MM.1S (cell line): Measurements from ENCODE around the gene MUC5AC.

ENCODE experiments used
- DNase-seq: peaks from one replicate; pipeline ENCODE4 v3.0.0-alpha.2; 2015
- H2AFZ ChIP-seq: fragments of 300-600 bp; sonication (generic); 2 replicates; pipeline ENCODE4 v1.6.0; 2016; ENCODE audit warnings: antibody characterized with exemption, low read length
- H3F3A ChIP-seq: fragments of 300-600 bp; sonication (generic); 2 replicates; pipeline ENCODE4 v1.6.1; 2016; ENCODE audit warnings: mild to moderate bottlenecking, antibody characterized with exemption, low read length, moderate library complexity, mixed read lengths; ENCODE audit not compliant: insufficient read depth
- H3K27ac ChIP-seq: fragments of 300-600 bp; sonication (generic); 2 replicates; pipeline ENCODE4 v1.5.1; 2016; ENCODE audit warnings: mild to moderate bottlenecking, low read length
- H3K27me3 ChIP-seq: fragments of 300-600 bp; sonication (generic); replicated peaks from 2 replicates; pipeline ENCODE4 v1.6.0; 2016; ENCODE audit warnings: low read length; ENCODE audit not compliant: insufficient read depth
- H3K36me3 ChIP-seq: fragments of 300-600 bp; sonication (generic); replicated peaks from 2 replicates; pipeline ENCODE4 v1.6.1; 2016; ENCODE audit warnings: mild to moderate bottlenecking, low read length, mixed read lengths; ENCODE audit not compliant: insufficient read depth
- H3K4me1 ChIP-seq: fragments of 300-600 bp; sonication (generic); 2 replicates; pipeline ENCODE4 v1.6.1; 2016; ENCODE audit warnings: low read length, mixed read lengths
- H3K4me2 ChIP-seq: fragments of 300-600 bp; sonication (generic); 2 replicates; pipeline ENCODE4 v1.6.0; 2016; ENCODE audit warnings: low read depth, low read length
- H3K4me3 ChIP-seq: fragments of 300-600 bp; sonication (generic); 2 replicates; pipeline ENCODE4 v1.5.1; 2016; ENCODE audit warnings: low read length, mixed read lengths
- H3K79me2 ChIP-seq: fragments of 300-600 bp; sonication (generic); 2 replicates; pipeline ENCODE4 v1.6.1; 2016; ENCODE audit warnings: mixed run types, low read length, mixed read lengths
- H3K9ac ChIP-seq: fragments of 300-600 bp; sonication (generic); 2 replicates; pipeline ENCODE4 v1.6.1; 2016; ENCODE audit warnings: low read length, mixed read lengths
- H3K9me2 ChIP-seq: fragments of 300-600 bp; sonication (generic); replicated peaks from 2 replicates; pipeline ENCODE4 v1.6.1; 2016; ENCODE audit warnings: mild to moderate bottlenecking, low read length, mixed read lengths; ENCODE audit not compliant: insufficient read depth
- H3K9me3 ChIP-seq: fragments of 300-600 bp; sonication (generic); replicated peaks from 2 replicates; pipeline ENCODE4 v1.6.1; 2016; ENCODE audit warnings: mild to moderate bottlenecking, low read length, mixed read lengths; ENCODE audit not compliant: insufficient read depth
- H4K20me1 ChIP-seq: fragments of 300-600 bp; sonication (generic); 2 replicates; pipeline ENCODE4 v1.6.1; 2016; ENCODE audit warnings: mild to moderate bottlenecking, low read length, moderate library complexity, mixed read lengths; ENCODE audit not compliant: insufficient read depth
- EZH2 ChIP-seq: fragments of 300-600 bp; sonication (generic); optimal IDR thresholded peaks from 2 replicates; pipeline ENCODE3; 2017; ENCODE audit warnings: low read depth, mild to moderate bottlenecking, antibody characterized with exemption, low read length, mixed read lengths
- EZH2phosphoT487 ChIP-seq: fragments of 300-600 bp; sonication (generic); IDR thresholded peaks from 2 replicates; pipeline ENCODE4 v1.6.1; 2018; ENCODE audit warnings: antibody characterized with exemption, low read length
- TF ChIP-seq, protein P1 (sequence below): fragments of 300-600 bp; sonication (generic); IDR thresholded peaks from 2 replicates; pipeline ENCODE4 v1.5.1; 2016; ENCODE audit warnings: antibody characterized with exemption, low read length, mixed read lengths

MUC5AC gene

DNA sequence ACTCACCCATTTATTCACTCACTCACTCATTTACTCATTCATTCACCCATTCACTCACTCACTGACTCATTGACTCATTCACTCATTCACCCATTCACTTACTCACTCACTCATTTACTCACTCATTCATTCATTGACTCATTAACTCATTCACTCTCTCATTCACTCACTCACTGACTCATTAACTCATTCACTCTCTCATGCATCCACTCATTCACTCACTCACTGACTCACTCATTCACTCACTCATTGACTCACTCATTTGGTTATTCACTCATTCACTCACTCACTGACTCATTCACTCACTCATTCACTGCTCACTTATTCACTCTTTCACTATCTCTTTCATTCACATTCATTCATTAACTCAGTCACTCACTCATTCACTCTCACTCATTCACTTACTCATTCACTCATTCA is 2.5 kb upstream of the MUC5AC start:
- Histone ChIP-seq H2AFZ (no peak overlapping the region), H3K27ac (no peak overlapping the region), H3K9me2 (no peaks in the 10 kb centered on the region), H3K4me2 (no peak overlapping the region), H3K79me2 (no peaks in the 10 kb centered on the region), H4K20me1 (no peaks in the 10 kb centered on the region), H3K9me3 (no peaks in the 10 kb centered on the region), H3K36me3 (no peaks in the 10 kb centered on the region), H3K4me1 (no peaks in the 10 kb centered on the region), H3K27me3 (peaks cover 68% of the 10 kb centered on the region), H3F3A (no peaks in the 10 kb centered on the region), H3K4me3 (no peak overlapping the region), H3K9ac (no peak overlapping the region)
- no peak for DNase-seq
- TF ChIP-seq, protein P1, sequence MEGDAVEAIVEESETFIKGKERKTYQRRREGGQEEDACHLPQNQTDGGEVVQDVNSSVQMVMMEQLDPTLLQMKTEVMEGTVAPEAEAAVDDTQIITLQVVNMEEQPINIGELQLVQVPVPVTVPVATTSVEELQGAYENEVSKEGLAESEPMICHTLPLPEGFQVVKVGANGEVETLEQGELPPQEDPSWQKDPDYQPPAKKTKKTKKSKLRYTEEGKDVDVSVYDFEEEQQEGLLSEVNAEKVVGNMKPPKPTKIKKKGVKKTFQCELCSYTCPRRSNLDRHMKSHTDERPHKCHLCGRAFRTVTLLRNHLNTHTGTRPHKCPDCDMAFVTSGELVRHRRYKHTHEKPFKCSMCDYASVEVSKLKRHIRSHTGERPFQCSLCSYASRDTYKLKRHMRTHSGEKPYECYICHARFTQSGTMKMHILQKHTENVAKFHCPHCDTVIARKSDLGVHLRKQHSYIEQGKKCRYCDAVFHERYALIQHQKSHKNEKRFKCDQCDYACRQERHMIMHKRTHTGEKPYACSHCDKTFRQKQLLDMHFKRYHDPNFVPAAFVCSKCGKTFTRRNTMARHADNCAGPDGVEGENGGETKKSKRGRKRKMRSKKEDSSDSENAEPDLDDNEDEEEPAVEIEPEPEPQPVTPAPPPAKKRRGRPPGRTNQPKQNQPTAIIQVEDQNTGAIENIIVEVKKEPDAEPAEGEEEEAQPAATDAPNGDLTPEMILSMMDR: no peak

DNA sequence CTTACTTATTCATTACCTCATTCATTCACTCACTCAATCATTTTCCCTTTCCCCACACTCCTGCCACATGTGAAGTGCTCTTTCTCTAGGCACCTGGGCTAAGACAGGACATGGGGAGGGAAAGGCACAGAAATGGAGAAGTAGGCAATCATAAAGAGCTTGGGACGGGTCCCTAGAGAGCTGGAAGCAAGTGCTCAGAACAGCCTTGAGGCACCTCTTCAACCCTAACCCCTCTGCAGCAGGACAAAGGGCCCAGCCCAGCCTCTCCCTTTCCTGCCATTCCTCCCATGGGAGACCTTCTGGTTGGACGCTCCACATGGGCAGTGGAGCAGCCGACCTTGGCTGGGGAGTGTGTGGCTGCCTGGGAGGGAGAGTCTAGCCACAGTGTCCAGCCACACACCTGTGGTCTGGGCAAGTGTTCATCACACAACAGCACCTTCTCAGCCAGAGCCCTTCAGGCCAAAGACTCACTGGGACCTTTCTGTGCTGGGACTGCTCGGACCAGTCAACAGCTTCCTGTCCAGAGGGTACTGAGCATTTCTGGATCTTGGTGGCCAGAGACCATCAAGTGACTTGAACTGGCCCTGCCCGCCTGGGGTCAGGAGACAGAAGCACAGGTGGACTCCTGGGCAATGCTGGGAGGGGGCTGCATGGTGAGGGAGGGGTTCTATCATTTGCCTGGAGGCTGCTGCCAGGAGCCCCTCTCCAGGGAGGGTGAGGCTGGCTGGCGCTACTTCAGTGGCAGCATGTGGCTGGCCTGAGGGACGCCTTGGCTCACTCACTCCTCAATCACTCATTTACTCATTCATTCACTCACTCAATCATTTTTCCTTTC is 1.0 kb upstream of the MUC5AC start:
- no peak for TF ChIP-seq EZH2
- no peak for TF ChIP-seq EZH2phosphoT487
- TF ChIP-seq, protein P1: no peak

DNA sequence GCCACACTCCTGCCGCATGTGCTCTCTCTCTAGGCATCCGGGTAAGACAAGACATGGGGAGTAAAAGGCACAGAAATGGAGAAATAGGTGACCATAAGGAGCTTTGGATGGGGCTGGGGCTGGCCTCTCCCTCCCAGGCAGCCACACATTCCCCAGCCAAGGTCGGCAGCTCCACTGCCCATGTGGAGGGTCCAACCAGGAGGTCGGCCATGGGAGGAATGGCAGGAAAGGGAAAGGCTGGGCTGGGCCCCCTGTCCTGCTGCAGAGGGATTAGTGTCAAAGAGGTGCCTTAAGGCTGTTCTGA is 460 bp upstream of the MUC5AC start:
- no peak overlapping the region for H2AFZ ChIP-seq
- TF ChIP-seq EZH2: no peak
- no peak for TF ChIP-seq EZH2phosphoT487
- TF ChIP-seq, protein P1: no peak
- no peaks in the 10 kb centered on the region for H3F3A ChIP-seq
- no peak overlapping the region for H3K9ac ChIP-seq
- DNase-seq: no peak
- no peak overlapping the region for H3K27ac ChIP-seq
- H3K4me2 ChIP-seq: no peak overlapping the region
- H3K4me3 ChIP-seq: no peak overlapping the region
- H3K27me3 ChIP-seq: peaks cover 68% of the 10 kb centered on the region
- no peaks in the 10 kb centered on the region for H3K4me1 ChIP-seq
- H3K9me2 ChIP-seq: no peaks in the 10 kb centered on the region
- no peaks in the 10 kb centered on the region for H3K9me3 ChIP-seq
- no peaks in the 10 kb centered on the region for H3K79me2 ChIP-seq
- H4K20me1 ChIP-seq: no peaks in the 10 kb centered on the region
- no peaks in the 10 kb centered on the region for H3K36me3 ChIP-seq

More for the DNA sequence above, 1.0 kb upstream of the MUC5AC start:
- no peak for DNase-seq
- no peak overlapping the region for H3K4me2 ChIP-seq
- no peaks in the 10 kb centered on the region for H3K36me3 ChIP-seq
- H3K4me1 ChIP-seq: no peaks in the 10 kb centered on the region
- H3K9ac ChIP-seq: no peak overlapping the region
- H2AFZ ChIP-seq: no peak overlapping the region
- no peak overlapping the region for H3K4me3 ChIP-seq
- no peak overlapping the region for H3K27ac ChIP-seq
- H4K20me1 ChIP-seq: no peaks in the 10 kb centered on the region
- H3K79me2 ChIP-seq: no peaks in the 10 kb centered on the region
- no peaks in the 10 kb centered on the region for H3K9me2 ChIP-seq
- H3K9me3 ChIP-seq: no peaks in the 10 kb centered on the region
- H3K27me3 ChIP-seq: peaks cover 68% of the 10 kb centered on the region
- H3F3A ChIP-seq: no peaks in the 10 kb centered on the region
